K562 (cell line): ENCODE results near the gene TGDS. TPM values are rescaled to one million over a fixed set of nuclear protein-coding genes. Genes with fewer than 3 reads are reported as not detected.

Experiments
- ATAC-seq: fragments of 200-7000 bp; cut with Tn5 transposase; 3 replicates; pipeline ENCODE4 v1.9.1; 2020; ENCODE audit warnings: moderate library complexity
- BruUV-seq: library from RNA; stranded (reverse); fragments of 400-500 nt; replicated peaks from 2 replicates; lab custom pipeline; 2021; lab: Mats Ljungman, UMichigan
- CTCF ChIA-PET: fragments of 300-600 bp; formaldehyde crosslinking; extraction: SDS; loops from one replicate; lab custom pipeline; 2021; ENCODE audit warnings: low intra/inter-chr PET ratio; lab: Yijun Ruan, JAX
- POLR2A ChIA-PET: fragments of 300-600, 350-650 bp; sonication (Branson Sonifier 250); formaldehyde crosslinking; extraction: SDS; loops from one replicate; lab custom pipeline; 2021; ENCODE audit warnings: antibody characterized with exemption, inconsistent platforms; lab: Yijun Ruan, JAX
- DNase-seq, 4 experiments: peaks; one replicate each; pipeline versions ENCODE4 v3.0.0 to v3.0.0-alpha.2; 2011 to 2018; ENCODE audit warnings: low spot score in 3 of 4, mixed read lengths in 3 of 4; ENCODE audit errors: extremely low read depth in 1 of 4
- FAIRE-seq: peaks from 2 replicates; lab custom pipeline; 2011; peaks lifted over from hg19 to GRCh38; lab: Jason Lieb, UNC
- H2AFZ ChIP-seq: 2 replicates; pipeline ENCODE4 v1.6.0; 2011; ENCODE audit warnings: low read depth, low read length, control low read depth, inconsistent platforms
- H3K27ac ChIP-seq: fragments of 200-600 bp; 3 replicates; pipeline ENCODE4 v1.8.0; 2011; ENCODE audit warnings: low read depth, mild to moderate bottlenecking, control low read depth, inconsistent platforms, low read length, moderate library complexity, mixed read lengths; ENCODE audit errors: extremely low read depth
- H3K27me3 ChIP-seq, 2 experiments: fragments of 300-600 bp in 1 of 2; 2 replicates in 1 of 2; 3 replicates in 1 of 2; pipeline versions ENCODE4 v1.6.0 to v1.8.0; 2011; ENCODE audit warnings: inconsistent platforms in 2 of 2, low read length in 2 of 2, mild to moderate bottlenecking in 1 of 2, mixed read lengths in 1 of 2, moderate library complexity in 1 of 2; ENCODE audit not compliant: control insufficient read depth in 2 of 2, insufficient read depth in 2 of 2
- H3K36me3 ChIP-seq: fragments of 300-600 bp; 3 replicates; pipeline ENCODE4 v1.8.0; 2011; ENCODE audit warnings: mild to moderate bottlenecking, low read length, inconsistent platforms; ENCODE audit not compliant: control insufficient read depth, insufficient read depth
- H3K4me1 ChIP-seq, 2 experiments: fragments of 200-600 bp in 1 of 2; replicated peaks in 1 of 2; 2 replicates in 1 of 2; 3 replicates in 1 of 2; pipeline versions ENCODE4 v1.5.1 to v1.8.0; 2011; ENCODE audit warnings: inconsistent platforms in 2 of 2, low read length in 2 of 2, mild to moderate bottlenecking in 1 of 2, mixed read lengths in 1 of 2, moderate library complexity in 1 of 2; ENCODE audit not compliant: control insufficient read depth in 2 of 2, insufficient read depth in 2 of 2
- H3K4me2 ChIP-seq: 2 replicates; pipeline ENCODE4 v1.6.1; 2011; ENCODE audit warnings: low read length, control low read depth, inconsistent platforms, mixed read lengths; ENCODE audit not compliant: insufficient read depth
- H3K4me3 ChIP-seq: fragments of 200-600 bp; sonication (generic), shearing (Covaris generic); 2 replicates; pipeline ENCODE4 v1.5.1; 2016; ENCODE audit warnings: control low read depth, inconsistent platforms
- H3K79me2 ChIP-seq: fragments of 200-600 bp; 3 replicates; pipeline ENCODE4 v1.8.0; 2011; ENCODE audit warnings: low read length, inconsistent platforms; ENCODE audit not compliant: control insufficient read depth, insufficient read depth
- H3K9ac ChIP-seq, 2 experiments: 2 replicates each; pipeline versions ENCODE4 v1.6.0 to v1.6.1; 2011; ENCODE audit warnings: low read depth in 2 of 2, low read length in 2 of 2, control low read depth in 1 of 2, inconsistent platforms in 1 of 2, mild to moderate bottlenecking in 1 of 2, mixed read lengths in 1 of 2; ENCODE audit not compliant: insufficient read depth in 1 of 2
- H3K9me1 ChIP-seq: one replicate; pipeline ENCODE4 v1.6.0; 2011; ENCODE audit warnings: inconsistent platforms, mild to moderate bottlenecking, low read length, moderate library complexity; ENCODE audit not compliant: control insufficient read depth, insufficient read depth
- H3K9me3 ChIP-seq: replicated peaks from 2 replicates; pipeline ENCODE4 v1.5.1; 2011; ENCODE audit warnings: low read depth, low read length, inconsistent platforms; ENCODE audit not compliant: control insufficient read depth, insufficient read depth
- H4K20me1 ChIP-seq: replicated peaks from 2 replicates; pipeline ENCODE4 v1.6.1; 2011; ENCODE audit warnings: low read length, inconsistent platforms, mixed read lengths; ENCODE audit not compliant: control insufficient read depth, insufficient read depth
- BRCA1 ChIP-seq, 2 experiments: fragments of 450-650 bp in 1 of 2; sonication (generic) in 1 of 2; formaldehyde crosslinking in 1 of 2; IDR thresholded peaks; 2 replicates each; pipeline versions ENCODE4 v1.5.0 to v1.6.1; 2017 to 2020; ENCODE audit warnings: mild to moderate bottlenecking in 1 of 2, missing genetic modification reagents in 1 of 2
- CHD1 ChIP-seq: fragments of 200-600 bp; sonication (generic); IDR thresholded peaks from one replicate; pipeline ENCODE4 v1.6.1; 2012; ENCODE audit warnings: mild to moderate bottlenecking, moderate library complexity, low read length, inconsistent platforms
- CREB3 ChIP-seq: fragments of 450-650 bp; conservative IDR thresholded peaks from 2 replicates; pipeline ENCODE4 v1.6.1; 2016; ENCODE audit warnings: missing genetic modification characterization, low read depth, mild to moderate bottlenecking, missing compliant biosample characterization, moderate library complexity
- HOXB6 ChIP-seq: fragments of 250-450 bp; sonication (Bioruptor Pico); IDR thresholded peaks from 2 replicates; pipeline ENCODE4 v1.5.1; 2022; ENCODE audit warnings: mild to moderate bottlenecking, borderline replicate concordance
- TAF1 ChIP-seq: IDR thresholded peaks from 2 replicates; pipeline ENCODE4 v1.6.1; 2011; ENCODE audit warnings: mild to moderate bottlenecking, low read length, moderate library complexity; ENCODE audit not compliant: insufficient read depth, control insufficient read depth, severe bottlenecking; ENCODE audit errors: extremely low read depth
- ZBTB7A ChIP-seq: IDR thresholded peaks from 2 replicates; pipeline ENCODE4 v1.6.1; 2011; ENCODE audit warnings: low read depth, mild to moderate bottlenecking, low read length, moderate library complexity, borderline replicate concordance; ENCODE audit not compliant: control insufficient read depth
- ZNF174 ChIP-seq: fragments of 250-450 bp; sonication (Bioruptor Pico); IDR thresholded peaks from 2 replicates; pipeline ENCODE4 v1.4.0; 2020; ENCODE audit warnings: mild to moderate bottlenecking
- ZNF282 ChIP-seq: sonication (generic); formaldehyde crosslinking; IDR thresholded peaks from 2 replicates; pipeline ENCODE4 v1.8.1; 2023; ENCODE audit warnings: missing genetic modification reagents
- WGBS: fragments of 100-300 bp; shearing (Covaris generic); methylation state at CpG from one replicate; pipeline ENCODE4 v1.1.6; 2016; ENCODE audit warnings: low coverage, mixed read lengths; ENCODE audit not compliant: insufficient coverage; ENCODE audit errors: missing lambda C conversion rate; 5-methylcytosine and 5-hydroxymethylcytosine counted together
- in situ Hi-C: fragments of 300-500 bp; cut with MboI; formaldehyde crosslinking; loops from 4 replicates; pipeline ENCODE4 v1.15.0; 2018; ENCODE audit warnings: inconsistent platforms, mixed read lengths
- intact Hi-C: fragments of 100-400 bp; cut with micrococcal nuclease; formaldehyde crosslinking; loops from 2 replicates; pipeline ENCODE4 v1.14.2; 2022
- polyA plus RNA-seq, 8 experiments: library from polyadenylated mRNA; depleted of rRNA in 4 of 8; stranded (reverse) in 5 of 8; unstranded in 3 of 8; fragments of >200 nt; fragmentation: Nextera tagmentation in 2 of 8; fragmentation: Illumina TruSeq in 1 of 8; extraction: Ambion mirVana in 2 of 8; extraction: Trizol in 1 of 8; gene quantifications; 2 replicates each; pipeline versions ENCODE4 v1.2.1 to v1.2.3, GENCODE V29; 2011 to 2014; ENCODE audit warnings: inconsistent platforms in 1 of 8, missing spikeins in 1 of 8
- total RNA-seq, 7 experiments: library from RNA; depleted of rRNA in 6 of 7; stranded (reverse); fragments of >200 nt in 6 of 7; fragmentation: Illumina TruSeq in 2 of 7; extraction: Trizol in 2 of 7; gene quantifications; 2 replicates each; pipeline versions ENCODE4 v1.2.1 to v1.2.3, GENCODE V29; 2011 to 2021; ENCODE audit warnings: low replicate concordance in 1 of 7
- TF ChIP-seq, protein P1 (sequence below), 2 experiments: fragments of 450-650 bp in 1 of 2; sonication (generic) in 1 of 2; formaldehyde crosslinking; conservative IDR thresholded peaks; 2 replicates each; pipeline versions ENCODE4 v1.4.0 to v1.8.1; 2020 to 2022; ENCODE audit warnings: mild to moderate bottlenecking in 1 of 2, missing genetic modification reagents in 1 of 2

Gene TGDS
- total and polyA plus RNA-seq, 9 of the 15 experiments (the other 6 are each of a cell fraction or from before 2014, with no cell fraction given), result 9.9 to 43.7 (median 21.4) TPM

GRCh38 chr13:94590744-94591143, 5.2 kb downstream of the TGDS start:
- H3K4me3 ChIP-seq, result no peak overlapping the region
- no peak overlapping the region for H3K9ac ChIP-seq
- H3K27ac ChIP-seq, result no peak overlapping the region
- FAIRE-seq (no peak), DNase-seq (no peak), ATAC-seq (no peak)
- intact Hi-C loops, result no loop called here
- peaks cover 42% of the 10 kb centered on the region for H3K79me2 ChIP-seq
- H2AFZ ChIP-seq, result no peak overlapping the region
- BruUV-seq, result no TSS peak
- peaks cover 56% of the 10 kb centered on the region for H3K36me3 ChIP-seq
- H3K4me1 ChIP-seq, result peaks cover 0 to 6% of the 10 kb centered on the region in 2 experiments; a peak in 1 of 5 replicates
- in situ Hi-C loops, result no loop called here
- no peaks in the 10 kb centered on the region for H3K27me3 ChIP-seq
- CTCF ChIA-PET, result no interaction called here
- H3K9me1 ChIP-seq, result no peaks in the 10 kb centered on the region
- TF ChIP-seq BRCA1 (IDR thresholded peaks at IDR 0.05) (no peak), BRCA1 (CRISPR knock-in tag; IDR thresholded peaks at IDR 0.05) (no peak), ZNF174 (no peak), ZNF282 (CRISPR knock-in tag) (no peak), CHD1 (no peak), CREB3 (no peak), HOXB6 (CRISPR knock-in tag) (no peak), TAF1 (no peak), ZBTB7A (no peak)
- TF ChIP-seq, protein P1, sequence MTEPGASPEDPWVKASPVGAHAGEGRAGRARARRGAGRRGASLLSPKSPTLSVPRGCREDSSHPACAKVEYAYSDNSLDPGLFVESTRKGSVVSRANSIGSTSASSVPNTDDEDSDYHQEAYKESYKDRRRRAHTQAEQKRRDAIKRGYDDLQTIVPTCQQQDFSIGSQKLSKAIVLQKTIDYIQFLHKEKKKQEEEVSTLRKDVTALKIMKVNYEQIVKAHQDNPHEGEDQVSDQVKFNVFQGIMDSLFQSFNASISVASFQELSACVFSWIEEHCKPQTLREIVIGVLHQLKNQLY (CRISPR knock-in tag; conservative IDR thresholded peaks at IDR 0.05), result no peak
- H4K20me1 ChIP-seq, result no peaks in the 10 kb centered on the region
- no peaks in the 10 kb centered on the region for H3K9me3 ChIP-seq
- H3K4me2 ChIP-seq, result no peak overlapping the region
- 92% methylated on average over 1 of the region's 3 CpGs for WGBS
- POLR2A ChIA-PET, result no interaction called here
